Osteoblast (primary cell): ENCODE measurements around the gene NPTXR. TPM values are rescaled to one million over a fixed set of nuclear protein-coding genes. Genes with fewer than 3 reads are reported as not detected.

Experiments used
- DNase-seq: peaks from one replicate; pipeline ENCODE4 v3.0.0; 2011; ENCODE audit warnings: low spot score, mixed read lengths; ENCODE audit not compliant: insufficient read length; ENCODE audit errors: missing footprints
- H2AFZ ChIP-seq: 2 replicates; pipeline ENCODE4 v1.6.0; 2011; ENCODE audit warnings: mild to moderate bottlenecking, low read length
- H3K27ac ChIP-seq: 2 replicates; pipeline ENCODE4 v1.5.1; 2011; ENCODE audit warnings: mild to moderate bottlenecking, low read depth, low read length, moderate library complexity
- H3K27me3 ChIP-seq: 2 replicates; pipeline ENCODE4 v1.6.0; 2012; ENCODE audit warnings: mild to moderate bottlenecking, control low read depth, inconsistent platforms, low read length, moderate library complexity; ENCODE audit not compliant: insufficient read depth
- H3K36me3 ChIP-seq: 2 replicates; pipeline ENCODE4 v1.5.1; 2011; ENCODE audit warnings: mild to moderate bottlenecking, low read length, control low read depth, moderate library complexity; ENCODE audit not compliant: insufficient read depth
- H3K4me1 ChIP-seq: 2 replicates; pipeline ENCODE4 v1.5.1; 2011; ENCODE audit warnings: mild to moderate bottlenecking, low read length, control low read depth, moderate library complexity; ENCODE audit not compliant: insufficient read depth
- H3K4me2 ChIP-seq: 2 replicates; pipeline ENCODE4 v1.6.0; 2011; ENCODE audit warnings: mild to moderate bottlenecking, low read length; ENCODE audit not compliant: insufficient read depth
- H3K4me3 ChIP-seq: fragments of 200-600 bp; sonication (generic); 3 replicates; pipeline ENCODE4 v1.5.1; 2012; ENCODE audit warnings: mild to moderate bottlenecking, low read length, inconsistent platforms; ENCODE audit not compliant: insufficient read depth
- H3K79me2 ChIP-seq: 2 replicates; pipeline ENCODE4 v1.6.0; 2012; ENCODE audit warnings: mild to moderate bottlenecking, low read length, control low read depth, inconsistent platforms; ENCODE audit not compliant: insufficient read depth
- H3K9me3 ChIP-seq: 2 replicates; pipeline ENCODE4 v1.5.1; 2011; ENCODE audit warnings: low read depth, low read length, control low read depth
- H4K20me1 ChIP-seq: 2 replicates; pipeline ENCODE4 v1.6.0; 2012; ENCODE audit warnings: mild to moderate bottlenecking, low read length, control low read depth; ENCODE audit not compliant: insufficient read depth
- CTCF ChIP-seq: IDR thresholded peaks from 2 replicates; pipeline ENCODE4 v1.5.1; 2011; ENCODE audit warnings: mild to moderate bottlenecking, low read depth, low read length, moderate library complexity; ENCODE audit errors: extremely low read depth
- total RNA-seq: library from RNA; depleted of rRNA; stranded (reverse); fragments of >200 nt; gene quantifications from 2 replicates; pipeline ENCODE4 v1.2.3, GENCODE V29; 2012

Gene NPTXR
- total RNA-seq, 1 donor: 0.72 TPM

- peaks cover 32% of the 10 kb centered on the region for H3K79me2 ChIP-seq
- H4K20me1 ChIP-seq: peaks cover 47% of the 10 kb centered on the region
- H2AFZ ChIP-seq: no peak overlapping the region
- no peak overlapping the region for H3K27ac ChIP-seq
- peak; percentile 99 for DNase-seq
- H3K9me3 ChIP-seq: no peaks in the 10 kb centered on the region
- H3K4me1 ChIP-seq: peaks cover 10% of the 10 kb centered on the region
- peak; percentile 93 for TF ChIP-seq CTCF
- H3K4me2 ChIP-seq: no peak overlapping the region
- peaks cover 30% of the 10 kb centered on the region for H3K36me3 ChIP-seq
- H3K27me3 ChIP-seq: peaks cover 5% of the 10 kb centered on the region
- H3K4me3 ChIP-seq: no peak overlapping the region
These were observed 25.1 kb upstream of the NPTXR start for GRCh38 chr22:38868886-38869381.

GRCh38 chr22:38868286-38868721 lies 24.5 kb upstream of the NPTXR start:
- Histone ChIP-seq H3K4me2 (no peak overlapping the region), H3K9me3 (no peaks in the 10 kb centered on the region), H3K27ac (no peak overlapping the region), H3K4me3 (no peak overlapping the region), H2AFZ (no peak overlapping the region), H3K27me3 (peaks cover 1% of the 10 kb centered on the region), H3K36me3 (peaks cover 30% of the 10 kb centered on the region), H4K20me1 (peaks cover 52% of the 10 kb centered on the region), H3K79me2 (peaks cover 32% of the 10 kb centered on the region), H3K4me1 (peaks cover 10% of the 10 kb centered on the region)
- TF ChIP-seq CTCF: no peak
- no peak for DNase-seq

GRCh38 chr22:38867471-38868285 lies 23.9 kb upstream of the NPTXR start:
- DNase-seq: no peak
- H3K27ac ChIP-seq: no peak overlapping the region
- peaks cover 30% of the 10 kb centered on the region for H3K36me3 ChIP-seq
- no peak for TF ChIP-seq CTCF
- H2AFZ ChIP-seq: no peak overlapping the region
- H4K20me1 ChIP-seq: peaks cover 58% of the 10 kb centered on the region
- peaks cover 32% of the 10 kb centered on the region for H3K79me2 ChIP-seq
- no peaks in the 10 kb centered on the region for H3K27me3 ChIP-seq
- no peak overlapping the region for H3K4me2 ChIP-seq
- peaks cover 15% of the 10 kb centered on the region for H3K4me1 ChIP-seq
- no peak overlapping the region for H3K4me3 ChIP-seq
- H3K9me3 ChIP-seq: no peaks in the 10 kb centered on the region

GRCh38 chr22:38867124-38867455 lies 23.3 kb upstream of the NPTXR start:
- peaks cover 15% of the 10 kb centered on the region for H3K4me1 ChIP-seq
- no peaks in the 10 kb centered on the region for H3K27me3 ChIP-seq
- no peak overlapping the region for H2AFZ ChIP-seq
- no peaks in the 10 kb centered on the region for H3K9me3 ChIP-seq
- peaks cover 62% of the 10 kb centered on the region for H4K20me1 ChIP-seq
- H3K4me2 ChIP-seq: no peak overlapping the region
- H3K79me2 ChIP-seq: peaks cover 32% of the 10 kb centered on the region
- no peak overlapping the region for H3K27ac ChIP-seq
- peaks cover 30% of the 10 kb centered on the region for H3K36me3 ChIP-seq
- TF ChIP-seq CTCF: no peak
- H3K4me3 ChIP-seq: no peak overlapping the region
- DNase-seq: peak; percentile 84
